MM.1S (cell line): Measurements from ENCODE around the gene SPAST.
A peak's percentile ranks its signal among the peaks of the same experiment; 100 is the strongest.

Source experiments
- DNase-seq: peaks from one replicate; pipeline ENCODE4 v3.0.0-alpha.2; 2015
- H2AFZ ChIP-seq: fragments of 300-600 bp; sonication (generic); 2 replicates; pipeline ENCODE4 v1.6.0; 2016; ENCODE audit warnings: antibody characterized with exemption, low read length
- H3F3A ChIP-seq: fragments of 300-600 bp; sonication (generic); 2 replicates; pipeline ENCODE4 v1.6.1; 2016; ENCODE audit warnings: mild to moderate bottlenecking, antibody characterized with exemption, low read length, moderate library complexity, mixed read lengths; ENCODE audit not compliant: insufficient read depth
- H3K27ac ChIP-seq: fragments of 300-600 bp; sonication (generic); 2 replicates; pipeline ENCODE4 v1.5.1; 2016; ENCODE audit warnings: mild to moderate bottlenecking, low read length
- H3K27me3 ChIP-seq: fragments of 300-600 bp; sonication (generic); replicated peaks from 2 replicates; pipeline ENCODE4 v1.6.0; 2016; ENCODE audit warnings: low read length; ENCODE audit not compliant: insufficient read depth
- H3K36me3 ChIP-seq: fragments of 300-600 bp; sonication (generic); replicated peaks from 2 replicates; pipeline ENCODE4 v1.6.1; 2016; ENCODE audit warnings: mild to moderate bottlenecking, low read length, mixed read lengths; ENCODE audit not compliant: insufficient read depth
- H3K4me1 ChIP-seq: fragments of 300-600 bp; sonication (generic); 2 replicates; pipeline ENCODE4 v1.6.1; 2016; ENCODE audit warnings: low read length, mixed read lengths
- H3K4me2 ChIP-seq: fragments of 300-600 bp; sonication (generic); 2 replicates; pipeline ENCODE4 v1.6.0; 2016; ENCODE audit warnings: low read depth, low read length
- H3K4me3 ChIP-seq: fragments of 300-600 bp; sonication (generic); 2 replicates; pipeline ENCODE4 v1.5.1; 2016; ENCODE audit warnings: low read length, mixed read lengths
- H3K79me2 ChIP-seq: fragments of 300-600 bp; sonication (generic); 2 replicates; pipeline ENCODE4 v1.6.1; 2016; ENCODE audit warnings: mixed run types, low read length, mixed read lengths
- H3K9ac ChIP-seq: fragments of 300-600 bp; sonication (generic); 2 replicates; pipeline ENCODE4 v1.6.1; 2016; ENCODE audit warnings: low read length, mixed read lengths
- H3K9me2 ChIP-seq: fragments of 300-600 bp; sonication (generic); replicated peaks from 2 replicates; pipeline ENCODE4 v1.6.1; 2016; ENCODE audit warnings: mild to moderate bottlenecking, low read length, mixed read lengths; ENCODE audit not compliant: insufficient read depth
- H3K9me3 ChIP-seq: fragments of 300-600 bp; sonication (generic); replicated peaks from 2 replicates; pipeline ENCODE4 v1.6.1; 2016; ENCODE audit warnings: mild to moderate bottlenecking, low read length, mixed read lengths; ENCODE audit not compliant: insufficient read depth
- H4K20me1 ChIP-seq: fragments of 300-600 bp; sonication (generic); 2 replicates; pipeline ENCODE4 v1.6.1; 2016; ENCODE audit warnings: mild to moderate bottlenecking, low read length, moderate library complexity, mixed read lengths; ENCODE audit not compliant: insufficient read depth
- EZH2 ChIP-seq: fragments of 300-600 bp; sonication (generic); optimal IDR thresholded peaks from 2 replicates; pipeline ENCODE3; 2017; ENCODE audit warnings: low read depth, mild to moderate bottlenecking, antibody characterized with exemption, low read length, mixed read lengths
- EZH2phosphoT487 ChIP-seq: fragments of 300-600 bp; sonication (generic); IDR thresholded peaks from 2 replicates; pipeline ENCODE4 v1.6.1; 2018; ENCODE audit warnings: antibody characterized with exemption, low read length
- TF ChIP-seq, protein P1 (sequence below): fragments of 300-600 bp; sonication (generic); IDR thresholded peaks from 2 replicates; pipeline ENCODE4 v1.5.1; 2016; ENCODE audit warnings: antibody characterized with exemption, low read length, mixed read lengths

The SPAST gene

DNA sequence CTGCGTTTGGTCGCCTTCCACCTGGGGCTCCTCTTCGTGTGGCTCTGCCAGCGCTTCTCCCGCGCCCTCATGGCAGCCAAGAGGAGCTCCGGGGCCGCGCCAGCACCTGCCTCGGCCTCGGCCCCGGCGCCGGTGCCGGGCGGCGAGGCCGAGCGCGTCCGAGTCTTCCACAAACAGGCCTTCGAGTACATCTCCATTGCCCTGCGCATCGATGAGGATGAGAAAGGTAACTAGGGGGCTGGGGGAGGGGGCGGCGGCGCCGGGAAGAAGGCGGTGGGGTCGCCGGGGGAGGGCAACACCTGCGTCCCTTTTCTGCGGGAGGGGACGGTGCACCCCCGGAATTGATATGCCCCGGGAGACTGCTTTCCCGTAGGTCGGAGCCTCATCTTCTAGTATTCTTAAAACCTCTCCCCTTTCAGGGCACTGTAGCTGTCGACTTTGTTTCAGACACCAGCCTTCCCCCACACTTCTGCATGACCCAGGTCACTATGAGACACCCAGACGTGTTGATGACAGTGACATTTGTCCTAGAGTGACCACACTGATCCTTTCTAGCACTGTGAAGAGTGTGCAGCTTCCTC, 755 bp downstream of the SPAST start:
- no peaks in the 10 kb centered on the region for H3K36me3 ChIP-seq
- no peaks in the 10 kb centered on the region for H3K9me3 ChIP-seq
- no peak for TF ChIP-seq EZH2phosphoT487
- TF ChIP-seq, protein P1, sequence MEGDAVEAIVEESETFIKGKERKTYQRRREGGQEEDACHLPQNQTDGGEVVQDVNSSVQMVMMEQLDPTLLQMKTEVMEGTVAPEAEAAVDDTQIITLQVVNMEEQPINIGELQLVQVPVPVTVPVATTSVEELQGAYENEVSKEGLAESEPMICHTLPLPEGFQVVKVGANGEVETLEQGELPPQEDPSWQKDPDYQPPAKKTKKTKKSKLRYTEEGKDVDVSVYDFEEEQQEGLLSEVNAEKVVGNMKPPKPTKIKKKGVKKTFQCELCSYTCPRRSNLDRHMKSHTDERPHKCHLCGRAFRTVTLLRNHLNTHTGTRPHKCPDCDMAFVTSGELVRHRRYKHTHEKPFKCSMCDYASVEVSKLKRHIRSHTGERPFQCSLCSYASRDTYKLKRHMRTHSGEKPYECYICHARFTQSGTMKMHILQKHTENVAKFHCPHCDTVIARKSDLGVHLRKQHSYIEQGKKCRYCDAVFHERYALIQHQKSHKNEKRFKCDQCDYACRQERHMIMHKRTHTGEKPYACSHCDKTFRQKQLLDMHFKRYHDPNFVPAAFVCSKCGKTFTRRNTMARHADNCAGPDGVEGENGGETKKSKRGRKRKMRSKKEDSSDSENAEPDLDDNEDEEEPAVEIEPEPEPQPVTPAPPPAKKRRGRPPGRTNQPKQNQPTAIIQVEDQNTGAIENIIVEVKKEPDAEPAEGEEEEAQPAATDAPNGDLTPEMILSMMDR, result no peak
- no peak for TF ChIP-seq EZH2
- peak overlapping the region; percentile 99 for H3K4me3 ChIP-seq
- DNase-seq, result peak; percentile 26
- H4K20me1 ChIP-seq, result no peaks in the 10 kb centered on the region
- peaks cover 17% of the 10 kb centered on the region for H3F3A ChIP-seq
- peak overlapping the region; percentile 65 for H2AFZ ChIP-seq
- peaks cover 19% of the 10 kb centered on the region for H3K79me2 ChIP-seq
- H3K4me2 ChIP-seq, result peak overlapping the region; percentile 90
- no peaks in the 10 kb centered on the region for H3K9me2 ChIP-seq
- H3K4me1 ChIP-seq, result peaks cover 7% of the 10 kb centered on the region; the same call in 1 of the 2 replicates
- peak overlapping the region; percentile 75 for H3K9ac ChIP-seq
- no peaks in the 10 kb centered on the region for H3K27me3 ChIP-seq
- peak overlapping the region; percentile 70 for H3K27ac ChIP-seq

DNA sequence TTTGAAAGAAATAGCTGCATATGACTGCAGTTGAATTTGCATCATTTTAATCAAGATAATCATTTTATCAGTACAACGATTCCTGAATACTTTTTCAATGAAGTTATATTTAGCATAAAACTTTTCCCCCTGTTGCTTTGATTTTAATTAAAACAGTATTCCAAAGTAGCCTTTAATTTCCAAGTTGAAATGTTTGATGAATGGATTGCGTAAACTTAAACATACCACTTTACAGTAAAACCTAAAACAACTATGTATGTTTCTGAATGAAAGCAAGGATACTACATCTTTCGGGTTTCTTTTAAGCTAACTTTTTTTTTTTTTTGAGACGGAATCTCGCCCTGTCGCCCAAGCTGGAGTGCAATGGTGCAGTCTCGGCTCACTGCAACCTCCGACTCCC, 1.4 kb downstream of the SPAST start:
- DNase-seq, result no peak
- H3K4me2 ChIP-seq, result peak overlapping the region; percentile 90
- H3K79me2 ChIP-seq, result peaks cover 19% of the 10 kb centered on the region
- peak overlapping the region; percentile 70; the same call in 1 of the 2 replicates for H3K27ac ChIP-seq
- H3K36me3 ChIP-seq, result no peaks in the 10 kb centered on the region
- peak overlapping the region; percentile 75; the same call in 1 of the 2 replicates for H3K9ac ChIP-seq
- peak overlapping the region; percentile 99 for H3K4me3 ChIP-seq
- H3F3A ChIP-seq, result peaks cover 17% of the 10 kb centered on the region
- no peaks in the 10 kb centered on the region for H3K27me3 ChIP-seq
- peaks cover 7% of the 10 kb centered on the region; the same call in 1 of the 2 replicates for H3K4me1 ChIP-seq
- no peaks in the 10 kb centered on the region for H4K20me1 ChIP-seq
- H3K9me2 ChIP-seq, result no peaks in the 10 kb centered on the region
- H2AFZ ChIP-seq, result peak overlapping the region; percentile 65
- TF ChIP-seq EZH2phosphoT487, result no peak
- TF ChIP-seq, protein P1, result no peak
- TF ChIP-seq EZH2, result no peak
- no peaks in the 10 kb centered on the region for H3K9me3 ChIP-seq

DNA sequence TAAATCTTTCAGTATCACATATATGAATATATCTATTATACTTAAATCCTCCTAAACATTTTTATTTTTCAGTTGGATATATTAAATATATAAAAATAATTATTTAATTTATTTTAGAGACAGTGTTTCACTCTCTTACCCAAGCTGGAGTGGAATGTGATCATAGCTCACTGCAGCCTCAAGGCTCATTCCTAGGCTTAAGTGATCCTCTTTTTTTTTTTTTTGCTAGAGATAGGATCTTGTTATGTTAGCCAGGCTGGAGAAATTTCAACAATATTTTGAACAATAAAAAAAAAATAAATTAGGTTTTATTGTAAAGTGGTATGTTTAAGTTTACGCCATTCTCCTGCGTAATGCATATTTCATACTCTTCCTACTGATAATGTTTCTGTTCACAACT, 4.2 kb downstream of the SPAST start:
- H3K9me2 ChIP-seq, result no peaks in the 10 kb centered on the region
- H3K9ac ChIP-seq, result no peak overlapping the region
- H4K20me1 ChIP-seq, result no peaks in the 10 kb centered on the region
- no peaks in the 10 kb centered on the region for H3K36me3 ChIP-seq
- TF ChIP-seq EZH2 (no peak), EZH2phosphoT487 (no peak)
- TF ChIP-seq, protein P1, result no peak
- H3K4me2 ChIP-seq, result no peak overlapping the region
- peaks cover 19% of the 10 kb centered on the region for H3K79me2 ChIP-seq
- H3K4me1 ChIP-seq, result peaks cover 2% of the 10 kb centered on the region; the same call in 1 of the 2 replicates
- H3K27ac ChIP-seq, result no peak overlapping the region
- no peaks in the 10 kb centered on the region for H3K27me3 ChIP-seq
- no peaks in the 10 kb centered on the region for H3K9me3 ChIP-seq
- H2AFZ ChIP-seq, result no peak overlapping the region
- no peak overlapping the region for H3K4me3 ChIP-seq
- H3F3A ChIP-seq, result peaks cover 12% of the 10 kb centered on the region
- DNase-seq, result no peak
